ENCODE results near the gene ALG2.

ALG2 gene

DNA sequence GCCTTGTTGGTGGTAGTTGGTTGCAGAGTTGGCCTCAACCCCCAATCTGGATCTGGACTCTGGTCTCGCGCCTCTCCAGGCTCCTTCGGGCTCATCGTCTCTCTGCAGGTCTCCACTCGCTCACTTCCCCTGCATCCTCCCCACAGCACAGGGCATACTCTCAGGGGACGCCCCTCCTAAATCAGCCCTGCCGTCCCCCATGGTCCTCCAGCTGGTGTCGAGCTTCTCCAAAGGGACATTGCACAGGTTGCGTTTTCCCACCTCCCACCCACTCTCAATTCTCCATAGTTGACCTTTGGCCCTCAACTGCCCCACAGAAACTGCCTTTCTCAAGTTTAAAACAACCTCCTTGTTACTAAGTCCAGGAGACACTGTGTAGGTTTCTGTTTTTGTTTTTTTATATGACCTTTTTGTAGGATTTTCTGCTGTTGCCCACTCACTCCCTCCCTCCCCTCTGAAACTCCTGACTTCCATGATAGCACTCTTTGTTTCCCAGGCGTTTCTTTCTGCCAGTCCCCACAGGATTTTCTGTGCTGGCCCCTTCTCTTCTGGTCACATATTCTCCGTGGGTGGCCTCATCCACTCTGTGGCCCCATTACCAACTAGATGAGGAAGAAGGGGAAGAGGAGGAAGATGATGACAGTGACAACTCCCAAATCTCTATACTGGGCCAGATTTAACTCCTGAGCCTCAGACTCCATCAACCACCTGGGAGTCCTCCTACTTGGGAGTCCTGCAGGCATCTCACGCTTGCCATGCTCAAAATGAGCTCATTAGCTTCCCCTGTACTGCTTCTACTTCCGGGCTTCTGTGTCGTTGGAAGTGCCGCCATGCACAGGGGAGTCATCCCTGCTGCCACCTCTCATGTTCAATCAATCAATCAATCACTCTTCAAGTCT lies 50.3 kb downstream of the ALG2 start:
- no peak for DNase-seq (ENCODE audit: low spot score)

DNA sequence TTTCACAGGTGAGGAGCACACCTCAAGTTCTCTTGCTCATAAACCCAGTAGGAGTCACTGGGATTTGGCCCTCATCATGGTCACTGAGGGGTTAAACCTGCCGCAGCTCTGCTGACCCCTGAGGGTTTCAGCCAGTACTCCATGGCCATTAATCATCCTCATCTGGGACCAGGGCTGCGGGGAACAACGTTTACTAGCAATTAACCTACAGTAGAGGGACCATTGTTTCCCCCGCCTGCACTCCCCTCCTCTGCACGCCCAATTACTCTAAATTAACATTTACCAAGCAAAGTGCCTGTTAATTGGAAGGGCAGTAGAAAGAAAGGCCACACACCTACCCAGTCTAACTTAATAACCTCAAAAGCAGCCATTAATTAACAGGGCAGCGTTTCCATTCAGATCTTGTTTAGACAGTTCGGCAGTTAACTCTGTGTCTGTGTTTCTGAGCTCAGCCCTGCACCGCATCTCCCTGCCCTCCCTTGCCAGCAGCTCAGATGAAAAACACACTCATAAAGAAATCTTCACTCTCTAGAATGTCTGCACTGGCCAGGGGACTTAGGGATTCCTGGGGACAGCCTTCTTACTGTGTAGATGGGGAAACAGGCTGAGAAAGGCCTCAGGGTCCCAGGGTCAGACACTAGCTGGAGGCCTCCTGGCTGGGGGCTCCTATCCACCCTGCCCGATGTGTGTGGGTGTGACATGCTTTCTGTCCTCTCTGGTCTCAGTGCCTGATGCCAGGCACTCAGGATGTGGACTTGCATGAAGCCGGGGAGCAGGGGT lies 51.6 kb downstream of the ALG2 start:
- DNase-seq (ENCODE audit: low spot score), result no peak

DNA sequence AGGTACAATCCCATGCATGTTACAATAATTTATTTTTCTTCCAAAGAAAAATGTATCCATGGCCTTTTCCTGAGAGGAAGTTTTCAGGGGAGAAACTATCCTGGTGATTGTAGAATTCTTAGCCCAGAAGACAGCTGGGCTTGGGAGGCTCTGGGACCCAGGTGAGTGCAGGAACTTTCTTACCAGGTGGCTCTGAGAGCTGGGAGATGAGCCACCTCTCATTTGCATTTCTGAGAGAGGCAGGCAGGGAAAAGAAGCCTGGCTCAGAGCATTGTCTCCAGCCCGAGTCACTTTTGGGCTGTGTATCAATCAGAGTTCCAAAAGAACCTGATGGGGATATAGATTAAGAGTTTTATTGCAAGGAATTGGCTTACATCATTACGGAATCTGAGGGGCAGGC lies 52.7 kb downstream of the ALG2 start:
- DNase-seq (ENCODE audit: low spot score), result no peak

DNA sequence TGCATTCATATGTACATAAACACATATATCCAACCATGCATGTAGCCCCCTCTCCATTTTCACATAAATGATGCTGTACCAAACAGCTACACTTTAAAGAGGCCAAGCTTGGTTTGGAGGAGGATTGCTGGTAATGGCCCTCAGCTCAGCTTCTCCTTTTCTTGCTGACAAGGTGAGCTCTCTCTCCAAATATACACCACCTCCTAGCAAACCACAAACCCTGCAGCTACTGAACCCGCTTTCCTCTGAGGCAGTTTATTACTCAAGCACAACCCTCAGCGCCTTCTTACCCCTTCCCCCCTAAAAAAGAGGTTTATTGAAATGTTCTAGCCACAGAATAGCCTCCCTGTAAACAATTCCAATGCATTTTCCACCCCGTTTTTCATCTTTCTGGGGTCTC lies 54.0 kb downstream of the ALG2 start:
- no peak for DNase-seq (ENCODE audit: low spot score)

DNA sequence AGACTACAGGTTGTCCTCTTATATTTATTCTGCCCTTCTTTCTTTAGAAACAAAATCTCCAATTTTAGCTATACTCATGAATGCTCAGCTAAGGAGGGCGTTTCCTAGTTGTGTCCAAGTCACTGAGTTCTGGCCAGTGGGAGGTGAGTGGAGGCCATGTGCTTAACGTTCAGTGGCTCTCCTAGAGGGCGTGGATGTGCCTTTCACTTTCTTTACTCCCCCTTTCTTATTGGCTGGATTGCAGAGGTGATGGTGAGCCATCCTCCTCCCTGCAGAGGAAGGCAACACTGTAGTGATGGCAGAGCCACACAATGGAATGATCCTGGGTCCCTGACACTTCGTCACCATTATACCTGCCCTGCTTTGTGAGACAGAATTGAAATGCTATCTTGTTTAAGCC lies 54.6 kb downstream of the ALG2 start:
- no peak for DNase-seq (ENCODE audit: low spot score)
